ENCODE results near the gene RABL2B.
A peak's percentile ranks its signal among the peaks of the same experiment; 100 is the strongest.

The RABL2B gene

DNA sequence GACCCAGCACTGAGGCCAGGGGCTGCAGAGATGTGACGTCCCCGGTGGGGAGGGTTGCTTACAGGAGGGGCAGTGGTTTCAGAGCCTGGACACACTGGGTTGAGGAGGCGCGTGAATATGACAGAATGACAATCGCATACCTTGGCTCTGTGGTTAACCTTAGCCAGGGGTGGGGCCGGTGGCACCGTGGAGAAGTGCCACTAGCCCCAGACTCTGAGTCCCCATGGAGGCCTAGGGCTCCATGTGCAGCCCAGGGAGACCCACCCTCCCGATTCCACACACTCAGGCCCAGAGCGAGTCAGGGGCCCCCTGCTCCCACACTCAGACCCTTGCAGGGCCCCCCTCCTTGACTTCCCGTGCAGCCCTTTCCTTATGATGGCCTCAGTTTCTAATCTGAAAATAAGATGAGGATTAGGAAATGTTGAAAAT is 49.1 kb downstream of the RABL2B start:
- Histone ChIP-seq H3K27ac (no peak overlapping the region), H3K4me3 (no peak overlapping the region)
- DNase-seq (ENCODE audit: low spot score), result no peak
- TF ChIP-seq, protein P1, sequence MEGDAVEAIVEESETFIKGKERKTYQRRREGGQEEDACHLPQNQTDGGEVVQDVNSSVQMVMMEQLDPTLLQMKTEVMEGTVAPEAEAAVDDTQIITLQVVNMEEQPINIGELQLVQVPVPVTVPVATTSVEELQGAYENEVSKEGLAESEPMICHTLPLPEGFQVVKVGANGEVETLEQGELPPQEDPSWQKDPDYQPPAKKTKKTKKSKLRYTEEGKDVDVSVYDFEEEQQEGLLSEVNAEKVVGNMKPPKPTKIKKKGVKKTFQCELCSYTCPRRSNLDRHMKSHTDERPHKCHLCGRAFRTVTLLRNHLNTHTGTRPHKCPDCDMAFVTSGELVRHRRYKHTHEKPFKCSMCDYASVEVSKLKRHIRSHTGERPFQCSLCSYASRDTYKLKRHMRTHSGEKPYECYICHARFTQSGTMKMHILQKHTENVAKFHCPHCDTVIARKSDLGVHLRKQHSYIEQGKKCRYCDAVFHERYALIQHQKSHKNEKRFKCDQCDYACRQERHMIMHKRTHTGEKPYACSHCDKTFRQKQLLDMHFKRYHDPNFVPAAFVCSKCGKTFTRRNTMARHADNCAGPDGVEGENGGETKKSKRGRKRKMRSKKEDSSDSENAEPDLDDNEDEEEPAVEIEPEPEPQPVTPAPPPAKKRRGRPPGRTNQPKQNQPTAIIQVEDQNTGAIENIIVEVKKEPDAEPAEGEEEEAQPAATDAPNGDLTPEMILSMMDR (IDR thresholded peaks at IDR 0.05), result no peak

DNA sequence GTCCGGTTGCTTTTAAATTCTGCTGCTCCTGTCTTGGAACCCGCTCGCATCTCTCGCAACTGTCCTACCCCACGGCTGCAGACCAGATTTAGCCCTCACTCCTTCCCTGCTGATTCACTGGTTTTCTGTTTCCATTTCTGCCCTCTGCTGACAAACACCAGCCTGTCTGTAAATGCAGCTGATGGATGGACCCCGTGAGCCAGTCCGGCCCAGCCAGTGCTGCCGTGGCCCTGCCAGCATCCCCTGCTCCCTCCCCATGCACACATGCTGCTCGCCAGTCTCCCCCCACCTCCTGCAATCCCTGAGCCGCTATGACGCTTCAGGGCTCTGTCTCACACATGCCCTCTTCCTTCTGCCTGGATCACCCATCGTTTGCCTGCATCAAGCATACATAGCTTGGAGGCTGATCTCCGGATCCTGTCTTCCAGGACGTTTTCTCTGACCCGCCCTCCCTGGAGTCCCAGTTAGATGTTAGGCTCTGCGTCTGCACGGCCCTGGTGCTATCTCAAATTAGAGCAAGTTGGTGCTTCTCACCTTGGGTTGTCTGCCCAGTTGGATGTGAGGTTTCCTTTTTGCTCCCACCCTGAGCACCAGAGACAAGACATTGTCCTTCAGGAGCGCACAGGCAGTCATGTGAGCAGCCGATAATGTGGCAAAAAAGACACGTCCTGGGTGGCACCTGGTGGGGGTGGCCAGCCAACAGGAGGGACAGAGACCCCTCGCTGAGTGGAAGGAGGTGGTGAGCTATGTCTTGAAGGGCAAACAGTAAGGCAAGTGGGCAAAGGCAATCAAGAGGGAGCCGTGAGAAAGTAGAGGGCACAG is 49.7 kb downstream of the RABL2B start:
- no peak for DNase-seq (ENCODE audit: low spot score)
- Histone ChIP-seq H3K27ac (no peak overlapping the region), H3K4me3 (no peak overlapping the region)
- TF ChIP-seq, protein P1 (IDR thresholded peaks at IDR 0.05), result no peak

DNA sequence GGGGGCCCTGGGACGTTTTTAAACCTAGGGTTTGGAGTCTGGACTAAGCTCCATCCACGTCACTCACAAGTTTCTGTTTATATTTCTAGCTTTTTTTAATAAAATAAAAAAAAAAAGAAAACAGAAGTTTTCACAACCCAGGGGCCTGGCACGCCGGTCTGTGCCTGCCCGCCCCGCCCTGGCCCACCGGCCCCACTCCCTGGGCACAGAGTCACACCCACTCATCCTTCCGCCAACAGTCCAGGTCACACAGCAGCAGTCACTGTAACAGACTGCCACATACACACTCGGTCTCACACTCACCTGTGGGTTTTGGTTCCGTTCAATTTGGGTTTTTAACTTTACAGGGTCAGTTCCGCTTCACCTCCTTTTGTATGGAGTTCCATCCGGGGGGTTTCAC is 50.8 kb downstream of the RABL2B start:
- TF ChIP-seq, protein P1 (IDR thresholded peaks at IDR 0.05), result no peak
- no peak overlapping the region for H3K27ac ChIP-seq
- no peak for DNase-seq (ENCODE audit: low spot score)

DNA sequence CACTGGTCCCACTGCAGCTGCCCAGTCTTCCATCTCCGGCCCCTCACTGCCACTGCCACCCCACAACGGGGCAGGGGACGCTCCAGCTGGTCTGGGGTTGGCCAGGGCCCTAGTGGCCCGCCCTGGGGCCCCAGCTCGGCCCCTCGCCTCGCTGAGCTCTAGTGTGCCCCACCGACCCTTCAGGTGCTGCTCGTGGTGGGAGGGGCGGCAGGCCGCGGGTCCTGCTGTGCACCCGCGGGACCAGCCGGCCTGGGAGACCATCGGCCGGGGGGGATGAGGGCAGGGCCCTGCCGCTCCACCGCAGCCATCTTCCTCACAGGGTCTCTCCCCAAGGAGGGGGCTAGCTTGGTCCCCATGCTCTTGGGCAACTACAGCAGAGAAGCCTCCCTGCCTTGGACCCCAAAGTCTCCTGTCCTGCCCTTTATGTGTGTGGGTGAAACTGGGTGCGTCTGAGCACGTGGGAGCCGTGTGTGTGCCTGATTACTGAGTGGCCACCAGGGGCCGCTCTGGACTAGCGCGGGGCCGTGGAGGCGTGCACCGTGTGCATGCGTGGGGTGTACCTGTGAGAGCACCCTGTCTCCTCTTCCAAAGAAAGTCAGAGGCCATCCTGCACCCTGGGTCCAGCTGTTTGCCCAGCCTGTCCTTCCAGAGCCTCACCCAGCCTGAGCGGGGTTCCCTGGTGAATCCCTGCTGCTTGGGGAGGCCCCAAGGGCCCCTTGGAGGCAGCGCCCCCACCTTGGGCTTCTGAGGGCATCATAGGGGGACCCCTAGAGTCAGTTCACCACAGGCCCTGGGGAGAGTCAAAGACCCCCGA is 51.4 kb downstream of the RABL2B start:
- no peak for DNase-seq (ENCODE audit: low spot score)
- peak overlapping the region; percentile 44 for H3K4me3 ChIP-seq
- no peak overlapping the region for H3K27ac ChIP-seq
- TF ChIP-seq, protein P1 (IDR thresholded peaks at IDR 0.05), result peak; percentile 18

More for the DNA sequence above, 50.8 kb downstream of the RABL2B start:
- no peak overlapping the region for H3K4me3 ChIP-seq

DNA sequence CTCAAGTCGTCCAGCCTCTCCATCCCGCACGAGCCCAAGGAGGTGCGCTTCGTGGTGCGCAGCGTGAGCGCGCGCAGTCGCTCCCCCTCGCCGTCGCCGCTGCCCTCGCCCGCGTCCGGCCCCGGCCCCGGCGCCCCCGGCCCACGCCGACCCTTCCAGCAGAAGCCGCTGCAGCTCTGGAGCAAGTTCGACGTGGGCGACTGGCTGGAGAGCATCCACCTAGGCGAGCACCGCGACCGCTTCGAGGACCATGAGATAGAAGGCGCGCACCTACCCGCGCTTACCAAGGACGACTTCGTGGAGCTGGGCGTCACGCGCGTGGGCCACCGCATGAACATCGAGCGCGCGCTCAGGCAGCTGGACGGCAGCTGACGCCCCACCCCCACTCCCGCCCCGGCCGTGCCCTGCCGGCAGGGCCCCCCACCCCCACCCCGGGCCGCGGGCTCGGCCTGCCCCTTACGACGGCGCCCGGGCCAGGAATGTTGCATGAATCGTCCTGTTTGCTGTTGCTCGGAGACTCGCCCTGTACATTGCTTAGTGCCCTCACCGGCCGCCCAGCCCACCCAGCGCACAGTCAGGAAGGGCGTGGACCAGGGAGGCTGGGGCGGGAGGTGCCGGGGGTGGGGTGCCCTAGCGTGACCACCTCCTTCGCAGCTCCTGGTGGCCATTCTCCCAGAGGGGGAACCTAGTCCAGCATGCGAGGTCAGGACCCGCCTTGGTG is 52.3 kb downstream of the RABL2B start:
- no peak for DNase-seq (ENCODE audit: low spot score)
- TF ChIP-seq, protein P1 (IDR thresholded peaks at IDR 0.05), result no peak
- peak overlapping the region; percentile 44 for H3K4me3 ChIP-seq
- H3K27ac ChIP-seq, result no peak overlapping the region

DNA sequence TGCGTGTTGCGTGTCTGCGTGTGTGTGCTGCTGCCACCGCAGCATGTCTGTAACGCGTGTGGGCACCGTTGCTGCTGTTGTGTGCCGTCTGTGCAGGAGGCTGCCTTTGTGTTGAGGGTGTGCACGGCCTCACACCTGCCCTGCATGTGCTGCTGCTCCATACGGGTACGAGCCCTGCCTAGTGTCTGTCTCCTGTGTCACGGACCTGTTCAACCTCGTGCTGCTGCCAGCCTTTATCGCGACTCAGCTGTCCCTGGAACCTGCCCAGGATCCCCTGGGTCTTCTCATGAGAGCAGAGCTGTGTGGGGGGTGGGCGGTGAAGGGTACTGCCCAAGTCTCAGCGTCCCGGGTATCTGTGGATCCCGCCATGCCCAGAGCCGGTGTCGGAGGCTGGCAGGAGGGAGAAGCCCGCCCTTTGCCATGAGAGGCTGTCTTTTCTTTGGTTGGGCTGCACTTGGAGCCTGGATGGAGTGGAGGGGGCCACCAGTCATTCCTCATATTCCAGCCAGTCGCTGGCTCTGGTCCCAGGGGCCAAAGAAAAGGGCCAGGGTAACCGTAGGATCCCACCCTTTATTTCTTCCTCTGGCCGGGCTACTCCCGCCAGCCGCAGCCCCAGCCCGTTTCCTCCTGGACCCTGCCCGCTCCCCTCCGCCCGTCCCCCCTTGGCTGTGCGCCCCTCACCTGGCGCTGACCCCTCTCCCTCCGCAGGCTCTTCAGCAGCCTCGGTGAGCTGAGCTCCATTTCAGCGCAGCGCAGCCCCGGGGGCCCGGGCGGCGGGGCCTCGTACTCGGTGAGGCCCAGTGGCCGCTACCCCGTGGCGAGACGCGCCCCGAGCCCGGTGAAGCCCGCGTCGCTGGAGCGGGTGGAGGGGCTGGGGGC is 53.2 kb downstream of the RABL2B start:
- TF ChIP-seq, protein P1 (IDR thresholded peaks at IDR 0.05), result no peak
- H3K4me3 ChIP-seq, result no peak overlapping the region
- no peak overlapping the region for H3K27ac ChIP-seq
- DNase-seq (ENCODE audit: low spot score), result no peak
